ENCODE results near the gene FASN. TPM values are rescaled to one million over a fixed set of nuclear protein-coding genes. Genes with fewer than 3 reads are reported as not detected.

The FASN gene
- total RNA-seq, 2 donors from 2014 or later = 168 to 198 TPM

DNA sequence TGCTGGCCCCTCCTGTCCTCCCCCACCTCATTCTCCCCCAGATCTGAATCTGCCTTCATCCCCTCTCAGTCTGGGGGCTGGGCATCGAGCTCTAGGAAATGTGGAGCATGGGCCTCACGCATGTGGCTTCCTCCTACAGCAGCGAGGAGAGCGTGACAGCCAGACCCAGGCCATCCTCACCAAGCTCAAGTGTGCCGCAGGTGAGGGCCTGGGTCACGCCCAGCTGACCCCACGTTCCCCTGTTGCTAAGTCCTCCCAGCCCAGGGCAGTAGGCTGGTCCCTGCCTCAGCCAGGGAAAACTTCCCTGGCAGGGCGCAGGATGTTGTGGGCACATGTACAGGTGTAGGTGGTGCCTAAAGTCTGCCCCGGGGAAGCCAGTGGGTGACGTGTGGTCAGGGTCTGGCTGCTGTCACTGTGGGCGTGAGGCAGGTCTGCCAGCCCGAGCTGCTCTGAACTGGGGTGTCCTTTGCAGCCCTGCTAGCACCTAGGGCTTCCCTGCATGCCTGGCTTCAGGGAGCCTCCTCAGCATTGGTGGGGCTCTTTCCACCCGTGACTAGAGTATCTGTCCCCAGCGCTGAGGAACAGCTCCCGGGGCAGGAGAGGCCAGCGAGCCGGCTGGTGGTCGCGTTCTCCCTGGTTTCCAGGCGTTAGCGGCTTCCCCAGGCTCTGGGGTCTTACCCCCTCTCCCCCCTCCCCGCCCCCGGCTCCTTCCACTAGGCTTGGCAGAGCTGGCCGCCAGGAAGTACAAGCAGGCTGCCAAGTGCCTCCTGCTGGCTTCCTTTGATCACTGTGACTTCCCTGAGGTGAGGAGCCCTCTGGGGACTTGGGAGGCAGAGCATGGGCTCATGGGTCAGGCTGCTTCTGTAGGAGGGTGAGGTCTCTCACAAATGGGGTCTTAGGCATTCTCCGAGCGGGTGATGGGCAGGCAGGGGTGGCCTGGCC, 42.7 kb downstream of the FASN start:
- no peak for DNase-seq
- peaks cover 10% of the 10 kb centered on the region for H3K36me3 ChIP-seq
- H3K9me3 ChIP-seq = no peaks in the 10 kb centered on the region
- H3K4me3 ChIP-seq = no peak overlapping the region
- H3K4me1 ChIP-seq = peaks cover 16% of the 10 kb centered on the region
- no peak for TF ChIP-seq CTCF (IDR thresholded peaks at IDR 0.05)
- H3K27me3 ChIP-seq = no peaks in the 10 kb centered on the region
- no peak overlapping the region for H3K27ac ChIP-seq
- no peak overlapping the region for H3K9ac ChIP-seq (ENCODE audit: low read depth in 2 of 2, low read length in 2 of 2)
- intact Hi-C loops (cut with DNase I) = no loop called here

DNA sequence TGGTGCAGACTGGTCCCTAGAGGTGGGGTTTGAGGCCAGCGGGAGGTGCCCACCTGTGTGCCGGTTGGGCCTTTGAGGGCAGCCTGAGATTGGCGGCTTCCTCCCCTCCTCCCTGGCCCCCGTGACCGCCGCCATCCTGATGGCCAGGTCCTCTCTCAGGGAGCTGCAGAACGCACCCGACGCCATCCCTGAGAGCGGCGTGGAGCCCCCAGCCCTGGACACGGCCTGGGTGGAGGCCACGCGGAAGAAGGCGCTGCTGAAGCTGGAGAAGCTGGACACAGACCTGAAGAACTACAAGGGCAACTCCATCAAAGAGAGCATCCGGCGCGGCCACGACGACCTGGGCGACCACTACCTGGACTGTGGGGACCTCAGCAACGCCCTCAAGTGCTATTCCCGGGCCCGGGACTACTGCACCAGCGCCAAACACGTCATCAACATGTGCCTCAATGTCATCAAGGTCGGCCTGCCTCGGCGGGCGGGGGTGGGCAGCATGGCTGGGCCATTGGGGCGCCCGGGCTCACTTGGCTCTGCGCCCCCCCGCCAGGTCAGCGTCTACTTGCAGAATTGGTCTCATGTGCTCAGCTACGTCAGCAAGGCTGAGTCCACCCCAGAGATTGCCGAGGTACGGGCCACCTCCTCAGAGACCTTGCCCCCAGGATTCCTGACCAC, 43.5 kb downstream of the FASN start:
- Histone ChIP-seq H3K9ac (ENCODE audit: low read depth in 2 of 2, low read length in 2 of 2) (no peak overlapping the region), H3K27ac (no peak overlapping the region), H3K4me3 (no peak overlapping the region), H3K27me3 (no peaks in the 10 kb centered on the region), H3K4me1 (peaks cover 16% of the 10 kb centered on the region), H3K9me3 (no peaks in the 10 kb centered on the region), H3K36me3 (peaks cover 6% of the 10 kb centered on the region)
- no peak for TF ChIP-seq CTCF (IDR thresholded peaks at IDR 0.05)
- intact Hi-C loops (cut with DNase I) = no loop called here
- no peak for DNase-seq

- no peak overlapping the region for H3K27ac ChIP-seq
- no peak for TF ChIP-seq CTCF (IDR thresholded peaks at IDR 0.05)
- H3K4me3 ChIP-seq = no peak overlapping the region
- peaks cover 6% of the 10 kb centered on the region for H3K36me3 ChIP-seq
- peaks cover 16% of the 10 kb centered on the region for H3K4me1 ChIP-seq
- intact Hi-C loops (cut with DNase I) = no loop called here
- DNase-seq = no peak
- no peaks in the 10 kb centered on the region for H3K9me3 ChIP-seq
- H3K27me3 ChIP-seq = no peaks in the 10 kb centered on the region
- H3K9ac ChIP-seq (ENCODE audit: low read depth in 2 of 2, low read length in 2 of 2) = no peak overlapping the region
These were observed 44.3 kb downstream of the FASN start for GRCh38 chr17:82053556-82054263.

- Histone ChIP-seq H3K4me3 (peak overlapping the region; percentile 94), H3K4me1 (peaks cover 16% of the 10 kb centered on the region), H3K9me3 (no peaks in the 10 kb centered on the region), H3K27ac (no peak overlapping the region), H3K27me3 (no peaks in the 10 kb centered on the region), H3K36me3 (peaks cover 2% of the 10 kb centered on the region), H3K9ac (ENCODE audit: low read depth in 2 of 2, low read length in 2 of 2) (peak overlapping the region; percentile 77 to 88)
- DNase-seq = no peak
- intact Hi-C loops (cut with DNase I) = no loop called here
- TF ChIP-seq CTCF (IDR thresholded peaks at IDR 0.05) = no peak
These were observed 44.9 kb downstream of the FASN start for GRCh38 chr17:82053130-82053529.

DNA sequence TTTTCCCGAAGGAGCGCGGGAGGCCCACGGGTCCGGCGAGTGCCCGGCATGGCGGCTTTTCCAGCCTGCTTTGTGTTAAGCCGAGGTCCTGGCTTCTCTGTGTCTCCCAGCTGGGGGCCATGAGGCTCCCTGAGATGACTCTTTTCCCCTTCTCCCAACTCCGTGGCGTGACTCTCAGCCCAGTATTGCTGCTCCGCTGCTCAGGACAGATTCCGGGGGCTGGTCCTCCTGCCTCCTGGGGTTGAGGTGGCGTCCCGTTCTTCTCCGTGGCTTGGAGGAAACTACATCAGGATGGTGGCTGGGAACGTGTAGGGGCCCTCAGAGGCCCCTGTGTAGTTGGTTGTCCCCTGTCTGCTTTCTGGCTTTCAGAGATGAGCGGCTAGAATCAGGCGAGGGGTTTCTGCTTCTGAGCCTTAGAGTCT, 45.4 kb downstream of the FASN start:
- H3K27ac ChIP-seq = no peak overlapping the region
- no peaks in the 10 kb centered on the region for H3K9me3 ChIP-seq
- no peaks in the 10 kb centered on the region for H3K27me3 ChIP-seq
- peak overlapping the region; percentile 77 to 88 for H3K9ac ChIP-seq (ENCODE audit: low read depth in 2 of 2, low read length in 2 of 2)
- H3K4me3 ChIP-seq = peak overlapping the region; percentile 94
- H3K4me1 ChIP-seq = peaks cover 16% of the 10 kb centered on the region
- intact Hi-C loops (cut with DNase I) = no loop called here
- no peak for TF ChIP-seq CTCF (IDR thresholded peaks at IDR 0.05)
- no peaks in the 10 kb centered on the region for H3K36me3 ChIP-seq
- no peak for DNase-seq
